CD4-positive, CD25-positive, alpha-beta regulatory T cell (primary cell): Measurements from ENCODE around the gene AUTS2. TPM values are rescaled to one million over a fixed set of nuclear protein-coding genes. Genes with fewer than 3 reads are reported as not detected.

Experiments
- ATAC-seq, 2 donors: fragments of 150-1000 bp; cut with Tn5 transposase; one replicate each; pipeline ENCODE4 v1.10.0; 2021; ENCODE audit warnings: low read depth in 2 of 2, moderate number of reproducible peaks in 2 of 2, moderate library complexity in 1 of 2
- DNase-seq, 3 donors: peaks; one replicate each; pipeline versions ENCODE4 v3.0.0 to v3.0.0-alpha.2; 2012 to 2022; ENCODE audit warnings: mixed read lengths in 1 of 3
- H3K27ac ChIP-seq: one replicate; pipeline ENCODE4 v1.7.0; 2013; ENCODE audit warnings: mild to moderate bottlenecking, low read length; ENCODE audit not compliant: insufficient read depth, poor library complexity, severe bottlenecking
- H3K27me3 ChIP-seq: one replicate; pipeline ENCODE4 v1.7.0; 2013; ENCODE audit warnings: low read length; ENCODE audit not compliant: control insufficient read depth, insufficient read depth
- H3K36me3 ChIP-seq: one replicate; pipeline ENCODE4 v1.7.0; 2013; ENCODE audit warnings: mild to moderate bottlenecking, low read length, moderate library complexity; ENCODE audit not compliant: control insufficient read depth, insufficient read depth
- H3K4me1 ChIP-seq: 2 replicates; pipeline ENCODE4 v1.7.0; 2013; ENCODE audit warnings: mild to moderate bottlenecking, low read length; ENCODE audit not compliant: insufficient read depth, control insufficient read depth, poor library complexity, severe bottlenecking
- H3K4me3 ChIP-seq: one replicate; pipeline ENCODE4 v1.7.0; 2013; ENCODE audit warnings: low read depth, mild to moderate bottlenecking, low read length, moderate library complexity
- H3K9me3 ChIP-seq, 2 experiments: 1 replicate in 1 of 2; 2 replicates in 1 of 2; pipeline ENCODE4 v1.7.0; 2013; ENCODE audit warnings: low read length in 2 of 2, mild to moderate bottlenecking in 1 of 2, moderate library complexity in 1 of 2; ENCODE audit not compliant: control insufficient read depth in 2 of 2
- H3K27ac Mint-ChIP-seq, 3 donors: one replicate each; pipeline ENCODE4 v1.8.0; 2020 to 2022; ENCODE audit warnings: mild to moderate bottlenecking in 3 of 3, mixed read lengths in 3 of 3, moderate library complexity in 2 of 3
- H3K27me3 Mint-ChIP-seq: one replicate; pipeline ENCODE4 v1.8.0; 2022; ENCODE audit warnings: mild to moderate bottlenecking, mixed read lengths
- H3K36me3 Mint-ChIP-seq: one replicate; pipeline ENCODE4 v1.8.0; 2020; ENCODE audit warnings: mixed read lengths
- H3K4me1 Mint-ChIP-seq, 4 donors: one replicate each; pipeline ENCODE4 v1.8.0; 2020 to 2022; ENCODE audit warnings: mixed read lengths in 4 of 4, mild to moderate bottlenecking in 1 of 4
- H3K4me3 Mint-ChIP-seq, 4 donors: one replicate each; pipeline ENCODE4 v1.8.0; 2020 to 2022; ENCODE audit warnings: mild to moderate bottlenecking in 4 of 4, mixed read lengths in 4 of 4, moderate library complexity in 3 of 4
- H3K9me3 Mint-ChIP-seq, 7 donors: one replicate each; pipeline ENCODE4 v1.8.0; 2020 to 2022; ENCODE audit warnings: mixed read lengths in 7 of 7, mild to moderate bottlenecking in 3 of 7, moderate library complexity in 2 of 7
- polyA plus RNA-seq, 4 donors: library from polyadenylated mRNA; unstranded; fragments of 300-500 nt; fragmentation: Illumina TruSeq; gene quantifications; one replicate each; pipeline ENCODE4 v1.2.3, GENCODE V29; 2021
- total RNA-seq: library from RNA; stranded (reverse); gene quantifications from one replicate; pipeline ENCODE4 v1.2.3, GENCODE V29; 2022

The AUTS2 gene
- total and polyA plus RNA-seq, 5 donors from 2014 or later = 0.47 to 32.4 (median 0.74) TPM

- H3K27ac ChIP-seq = no peak overlapping the region
- no peaks in the 10 kb centered on the region for H3K27me3 Mint-ChIP-seq
- no peaks in the 10 kb centered on the region for H3K36me3 Mint-ChIP-seq
- H3K4me3 ChIP-seq = no peak overlapping the region
- DNase-seq = no peak
- H3K27me3 ChIP-seq = no peaks in the 10 kb centered on the region
- H3K4me1 ChIP-seq = no peaks in the 10 kb centered on the region
- H3K9me3 ChIP-seq = no peaks in the 10 kb centered on the region
- no peak overlapping the region for H3K27ac Mint-ChIP-seq
- H3K9me3 Mint-ChIP-seq = peaks cover 0 to 4% (median 0%) of the 10 kb centered on the region in 7 donors
- no peak for ATAC-seq
- H3K36me3 ChIP-seq = no peaks in the 10 kb centered on the region
- no peak overlapping the region for H3K4me3 Mint-ChIP-seq
- no peaks in the 10 kb centered on the region for H3K4me1 Mint-ChIP-seq
Measured at GRCh38 chr7:69873512-69873911, 275.2 kb downstream of the AUTS2 start.

GRCh38 chr7:69878015-69878414 is 279.7 kb downstream of the AUTS2 start:
- H3K4me1 Mint-ChIP-seq = no peaks in the 10 kb centered on the region
- no peak overlapping the region for H3K4me3 ChIP-seq
- H3K27ac Mint-ChIP-seq = no peak overlapping the region
- no peak for ATAC-seq
- H3K27me3 ChIP-seq = no peaks in the 10 kb centered on the region
- H3K27ac ChIP-seq = no peak overlapping the region
- H3K4me3 Mint-ChIP-seq = no peak overlapping the region
- no peaks in the 10 kb centered on the region for H3K36me3 ChIP-seq
- H3K4me1 ChIP-seq = no peaks in the 10 kb centered on the region
- DNase-seq = no peak
- no peaks in the 10 kb centered on the region for H3K27me3 Mint-ChIP-seq
- no peaks in the 10 kb centered on the region for H3K36me3 Mint-ChIP-seq
- H3K9me3 Mint-ChIP-seq = peaks cover 0 to 6% (median 0%) of the 10 kb centered on the region in 7 donors
- no peaks in the 10 kb centered on the region for H3K9me3 ChIP-seq

GRCh38 chr7:69878591-69878990 is 280.3 kb downstream of the AUTS2 start:
- Histone ChIP-seq H3K36me3 (no peaks in the 10 kb centered on the region), H3K4me3 (no peak overlapping the region), H3K27me3 (no peaks in the 10 kb centered on the region), H3K4me1 (no peaks in the 10 kb centered on the region), H3K27ac (no peak overlapping the region), H3K9me3 (no peaks in the 10 kb centered on the region)
- no peak overlapping the region for H3K4me3 Mint-ChIP-seq
- no peak for ATAC-seq
- H3K36me3 Mint-ChIP-seq = no peaks in the 10 kb centered on the region
- H3K4me1 Mint-ChIP-seq = no peaks in the 10 kb centered on the region
- H3K27ac Mint-ChIP-seq = no peak overlapping the region
- DNase-seq = no peak
- H3K9me3 Mint-ChIP-seq = peaks cover 0 to 6% (median 0%) of the 10 kb centered on the region in 7 donors
- no peaks in the 10 kb centered on the region for H3K27me3 Mint-ChIP-seq

- Mint-ChIP-seq H3K4me1 (no peaks in the 10 kb centered on the region), H3K4me3 (no peak overlapping the region), H3K36me3 (no peaks in the 10 kb centered on the region), H3K9me3 (peaks cover 0 to 6% (median 0%) of the 10 kb centered on the region in 7 donors), H3K27me3 (no peaks in the 10 kb centered on the region), H3K27ac (no peak overlapping the region)
- Histone ChIP-seq H3K27ac (no peak overlapping the region), H3K36me3 (no peaks in the 10 kb centered on the region), H3K4me1 (no peaks in the 10 kb centered on the region), H3K4me3 (no peak overlapping the region), H3K27me3 (no peaks in the 10 kb centered on the region), H3K9me3 (no peaks in the 10 kb centered on the region)
- DNase-seq (no peak), ATAC-seq (no peak)
Measured at GRCh38 chr7:69879989-69880388, 281.7 kb downstream of the AUTS2 start.

- H3K27ac ChIP-seq = no peak overlapping the region
- peaks cover 0 to 6% (median 0%) of the 10 kb centered on the region in 7 donors for H3K9me3 Mint-ChIP-seq
- H3K36me3 ChIP-seq = no peaks in the 10 kb centered on the region
- DNase-seq (no peak), ATAC-seq (no peak)
- H3K4me1 Mint-ChIP-seq = no peaks in the 10 kb centered on the region
- H3K9me3 ChIP-seq = no peaks in the 10 kb centered on the region
- H3K4me3 Mint-ChIP-seq = no peak overlapping the region
- no peaks in the 10 kb centered on the region for H3K36me3 Mint-ChIP-seq
- no peaks in the 10 kb centered on the region for H3K27me3 Mint-ChIP-seq
- no peaks in the 10 kb centered on the region for H3K27me3 ChIP-seq
- no peak overlapping the region for H3K27ac Mint-ChIP-seq
- no peaks in the 10 kb centered on the region for H3K4me1 ChIP-seq
- H3K4me3 ChIP-seq = no peak overlapping the region
Measured at GRCh38 chr7:69880840-69881239, 282.6 kb downstream of the AUTS2 start.

- Mint-ChIP-seq H3K27ac (no peak overlapping the region), H3K9me3 (peaks cover 0 to 6% (median 0%) of the 10 kb centered on the region in 7 donors), H3K36me3 (no peaks in the 10 kb centered on the region), H3K4me1 (no peaks in the 10 kb centered on the region), H3K27me3 (no peaks in the 10 kb centered on the region), H3K4me3 (no peak overlapping the region)
- no peaks in the 10 kb centered on the region for H3K9me3 ChIP-seq
- DNase-seq = no peak
- no peak for ATAC-seq
- H3K27ac ChIP-seq = no peak overlapping the region
- no peaks in the 10 kb centered on the region for H3K4me1 ChIP-seq
- H3K27me3 ChIP-seq = no peaks in the 10 kb centered on the region
- no peak overlapping the region for H3K4me3 ChIP-seq
- no peaks in the 10 kb centered on the region for H3K36me3 ChIP-seq
Measured at GRCh38 chr7:69882269-69882668, 284.0 kb downstream of the AUTS2 start.

- ATAC-seq (no peak), DNase-seq (no peak)
- Histone ChIP-seq H3K27me3 (no peaks in the 10 kb centered on the region), H3K36me3 (no peaks in the 10 kb centered on the region), H3K9me3 (no peaks in the 10 kb centered on the region), H3K4me3 (no peak overlapping the region), H3K4me1 (no peaks in the 10 kb centered on the region), H3K27ac (no peak overlapping the region)
- Mint-ChIP-seq H3K4me3 (no peak overlapping the region), H3K27ac (no peak overlapping the region), H3K4me1 (no peaks in the 10 kb centered on the region), H3K27me3 (no peaks in the 10 kb centered on the region), H3K36me3 (no peaks in the 10 kb centered on the region), H3K9me3 (peaks cover 0 to 4% (median 0%) of the 10 kb centered on the region in 7 donors)
Measured at GRCh38 chr7:69883399-69883891, 285.2 kb downstream of the AUTS2 start.

GRCh38 chr7:69885431-69885830 is 287.2 kb downstream of the AUTS2 start:
- Mint-ChIP-seq H3K36me3 (no peaks in the 10 kb centered on the region), H3K27me3 (no peaks in the 10 kb centered on the region), H3K4me1 (no peaks in the 10 kb centered on the region), H3K9me3 (peaks cover 0 to 8% (median 0%) of the 10 kb centered on the region in 7 donors), H3K4me3 (no peak overlapping the region), H3K27ac (no peak overlapping the region)
- no peak for ATAC-seq
- Histone ChIP-seq H3K36me3 (no peaks in the 10 kb centered on the region), H3K4me1 (no peaks in the 10 kb centered on the region), H3K27me3 (no peaks in the 10 kb centered on the region), H3K27ac (no peak overlapping the region), H3K4me3 (no peak overlapping the region), H3K9me3 (no peaks in the 10 kb centered on the region)
- DNase-seq = no peak
